ENCODE data around the gene MLLT6. TPM values are rescaled to one million over a fixed set of nuclear protein-coding genes. Genes with fewer than 3 reads are reported as not detected.

Gene MLLT6
- total and polyA plus RNA-seq, 2 of the 13 experiments (the other 11 are each of a cell fraction or from before 2014, with no cell fraction given) = 50.7 to 69.5 TPM

DNA sequence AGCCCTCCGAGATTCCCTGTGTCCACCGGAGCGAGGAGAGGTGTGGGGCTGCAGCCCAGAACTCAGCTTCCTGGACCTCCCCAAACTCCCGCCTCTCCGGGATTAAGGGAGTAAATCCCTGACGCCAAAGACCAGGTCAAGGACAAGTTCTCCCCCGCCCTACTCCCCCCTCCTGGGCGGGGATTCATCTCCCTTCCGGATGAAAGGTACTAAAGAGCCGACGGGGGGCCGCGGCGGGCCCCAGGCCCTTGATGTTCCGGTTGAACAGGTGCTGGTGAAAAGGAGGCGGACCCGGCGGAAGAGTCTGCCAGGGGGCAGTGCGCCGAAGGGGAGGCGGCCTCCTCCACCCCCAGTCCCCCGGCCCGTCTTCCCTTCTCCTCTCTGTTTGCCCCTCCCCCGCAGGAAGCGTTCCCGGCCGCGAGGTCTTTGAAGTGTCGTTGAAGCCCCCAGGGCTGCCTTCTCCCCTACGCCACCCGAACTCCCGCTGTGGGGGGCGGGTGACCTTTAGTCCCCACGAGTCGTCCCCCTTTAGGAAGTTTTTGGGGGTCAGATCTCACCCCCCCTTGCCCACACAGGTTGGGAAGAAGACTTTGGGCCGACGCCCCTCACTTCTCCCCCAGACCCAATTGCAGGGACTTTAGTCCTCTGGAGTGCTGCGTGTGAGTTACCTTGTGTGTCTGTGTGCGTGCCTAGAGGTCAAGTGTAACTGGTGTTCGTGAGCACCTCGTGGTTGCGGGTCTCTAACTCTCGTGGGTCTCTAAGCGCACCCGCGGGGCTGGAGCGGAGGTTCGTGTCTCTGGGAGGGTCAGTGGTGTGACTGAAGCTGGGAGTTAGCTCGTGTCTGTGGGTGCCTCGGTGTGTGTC, 1.1 kb upstream of the MLLT6 start (continued):
- TF ChIP-seq XBP1 (CRISPR knock-in tag; IDR thresholded peaks at IDR 0.05) (0 out of 2 replicates have a peak, but pooled peaks have one; percentile 14), ZNF747 (CRISPR knock-in tag; IDR thresholded peaks at IDR 0.05; ENCODE audit: borderline replicate concordance) (peak; percentile 96), ZNF564 (CRISPR knock-in tag; IDR thresholded peaks at IDR 0.05) (peak; percentile 58; the same call in 1 of the 2 replicates), NCOA2 (CRISPR knock-in tag; IDR thresholded peaks at IDR 0.05) (peak; percentile 100), STAT6 (CRISPR knock-in tag; IDR thresholded peaks at IDR 0.05; ENCODE audit: borderline replicate concordance) (peak; percentile 87), ZGPAT (CRISPR knock-in tag; IDR thresholded peaks at IDR 0.05) (peak; percentile 100), ZNF530 (CRISPR knock-in tag; IDR thresholded peaks at IDR 0.05; ENCODE audit: low read depth) (no peak), ZNF746 (CRISPR knock-in tag; IDR thresholded peaks at IDR 0.05) (peak; percentile 100), RORA (CRISPR knock-in tag; IDR thresholded peaks at IDR 0.05) (peak; percentile 98; the same call in 1 of the 2 replicates), ZNF615 (CRISPR knock-in tag; IDR thresholded peaks at IDR 0.05; ENCODE audit: borderline replicate concordance) (0 out of 2 replicates have a peak, but pooled peaks have one; percentile 44), POLR2AphosphoS2 (IDR thresholded peaks at IDR 0.05; ENCODE audit: low read depth, low read length) (no peak), ZNF235 (CRISPR knock-in tag; IDR thresholded peaks at IDR 0.05; ENCODE audit: borderline replicate concordance) (peak; percentile 76; the same call in 1 of the 2 replicates), ZNF136 (CRISPR knock-in tag; IDR thresholded peaks at IDR 0.05; ENCODE audit: low read depth) (no peak; the same call in 1 of the 2 replicates), SNRNP70 (IDR thresholded peaks at IDR 0.05; ENCODE audit: low read depth, low read length) (no peak), ZNF224 (CRISPR knock-in tag; IDR thresholded peaks at IDR 0.05) (peak; percentile 89; the same call in 1 of the 2 replicates), SIX4 (CRISPR knock-in tag; IDR thresholded peaks at IDR 0.05) (peak; percentile 88), SMAD1 (CRISPR knock-in tag; IDR thresholded peaks at IDR 0.05; ENCODE audit: borderline replicate concordance, low read depth) (no peak; the same call in 1 of the 2 replicates), ZMAT5 (CRISPR knock-in tag; IDR thresholded peaks at IDR 0.05; ENCODE audit: borderline replicate concordance, low read depth) (no peak), STAG1 (CRISPR knock-in tag; IDR thresholded peaks at IDR 0.05) (no peak; the same call in 1 of the 2 replicates), RXRA (CRISPR knock-in tag; IDR thresholded peaks at IDR 0.05) (peak; percentile 100)
- TF ChIP-seq, protein P1, sequence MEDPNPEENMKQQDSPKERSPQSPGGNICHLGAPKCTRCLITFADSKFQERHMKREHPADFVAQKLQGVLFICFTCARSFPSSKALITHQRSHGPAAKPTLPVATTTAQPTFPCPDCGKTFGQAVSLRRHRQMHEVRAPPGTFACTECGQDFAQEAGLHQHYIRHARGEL (CRISPR knock-in tag; IDR thresholded peaks at IDR 0.05) = peak; percentile 93
- TF ChIP-seq, protein P2, sequence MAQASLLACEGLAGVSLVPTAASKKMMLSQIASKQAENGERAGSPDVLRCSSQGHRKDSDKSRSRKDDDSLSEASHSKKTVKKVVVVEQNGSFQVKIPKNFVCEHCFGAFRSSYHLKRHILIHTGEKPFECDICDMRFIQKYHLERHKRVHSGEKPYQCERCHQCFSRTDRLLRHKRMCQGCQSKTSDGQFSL (CRISPR knock-in tag; IDR thresholded peaks at IDR 0.05) = peak; percentile 88

All from HepG2 (cell line).